ENCODE results near the gene HMCN2.

HMCN2 gene

GRCh38 chr9:130462685-130463540 is 197.4 kb downstream of the HMCN2 start:
- H3K4me3 ChIP-seq (ENCODE audit: low read depth, low read length) = no peak overlapping the region
- no peak for DNase-seq (ENCODE audit: low read depth)
- no peak for TF ChIP-seq CTCF (IDR thresholded peaks at IDR 0.05; ENCODE audit: insufficient read depth, low read depth, low read length, missing control alignments)

- no peak overlapping the region for H3K4me3 ChIP-seq (ENCODE audit: low read depth, low read length)
- no peak for TF ChIP-seq CTCF (IDR thresholded peaks at IDR 0.05; ENCODE audit: insufficient read depth, low read depth, low read length, missing control alignments)
- DNase-seq (ENCODE audit: low read depth) = no peak
These were observed 198.5 kb downstream of the HMCN2 start for GRCh38 chr9:130463763-130464745.

DNA sequence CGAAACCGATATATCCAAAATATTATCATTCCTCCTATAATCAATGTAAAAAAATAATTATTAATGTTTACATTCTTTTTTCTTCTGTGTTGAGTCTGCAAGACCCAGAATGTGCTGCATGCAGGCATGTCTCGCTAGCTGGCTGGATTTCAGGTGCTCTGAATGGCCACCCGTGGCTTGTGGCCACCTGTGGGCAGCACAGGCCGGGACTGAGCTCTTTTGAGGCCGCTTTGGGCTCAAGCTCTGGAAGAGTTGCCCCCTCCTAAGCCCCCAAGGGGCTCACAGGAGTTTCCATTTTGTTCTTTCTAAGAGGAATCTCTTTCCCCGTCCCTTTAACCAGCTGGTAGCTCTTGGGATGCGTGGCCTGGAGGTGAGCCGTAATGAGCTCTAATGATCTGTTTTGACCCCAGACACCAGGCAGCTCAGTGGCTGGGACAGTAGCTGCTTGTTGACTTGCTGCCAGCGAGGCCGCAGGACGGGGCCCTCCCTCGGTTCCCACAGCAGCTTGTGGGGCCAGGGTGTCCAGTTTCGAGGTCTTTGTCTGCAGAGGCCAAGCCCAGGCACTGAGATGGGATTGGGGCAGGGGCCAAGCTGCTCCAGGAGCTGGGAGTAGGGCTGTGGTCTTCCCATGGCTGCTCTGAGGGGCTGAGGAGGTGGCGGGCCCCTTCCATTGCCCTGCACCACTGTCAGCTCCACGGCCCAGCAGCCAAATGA is 200.0 kb downstream of the HMCN2 start:
- no peak for TF ChIP-seq CTCF (IDR thresholded peaks at IDR 0.05; ENCODE audit: insufficient read depth, low read depth, low read length, missing control alignments)
- no peak for DNase-seq (ENCODE audit: low read depth)
- no peak overlapping the region for H3K4me3 ChIP-seq (ENCODE audit: low read depth, low read length)

- no peak overlapping the region for H3K4me3 ChIP-seq (ENCODE audit: low read depth, low read length)
- no peak for DNase-seq (ENCODE audit: low read depth)
- TF ChIP-seq CTCF (IDR thresholded peaks at IDR 0.05; ENCODE audit: insufficient read depth, low read depth, low read length, missing control alignments) = no peak
These were observed 201.1 kb downstream of the HMCN2 start for GRCh38 chr9:130466537-130467217.

DNA sequence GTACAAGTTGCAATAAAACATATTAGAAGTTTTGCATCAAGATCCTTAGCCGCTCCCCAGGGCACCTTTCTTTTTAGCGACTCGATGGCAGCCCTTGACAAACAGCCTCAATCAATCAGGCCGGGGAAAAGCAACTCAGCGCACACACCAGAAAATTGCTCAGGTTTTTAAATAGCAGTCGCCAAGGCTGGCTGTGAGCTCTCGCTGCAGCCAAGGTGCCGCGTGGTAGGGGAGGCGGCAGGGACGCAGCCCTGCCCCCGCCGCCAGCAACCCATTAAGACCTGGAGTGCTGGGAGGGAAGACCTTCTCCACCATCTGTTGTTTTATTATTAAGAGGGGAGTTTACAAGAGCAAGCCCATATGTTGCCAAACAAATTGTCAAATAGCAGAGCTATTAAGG is 201.8 kb downstream of the HMCN2 start:
- TF ChIP-seq CTCF (IDR thresholded peaks at IDR 0.05; ENCODE audit: insufficient read depth, low read depth, low read length, missing control alignments) = no peak
- no peak for DNase-seq (ENCODE audit: low read depth)
- no peak overlapping the region for H3K4me3 ChIP-seq (ENCODE audit: low read depth, low read length)

DNA sequence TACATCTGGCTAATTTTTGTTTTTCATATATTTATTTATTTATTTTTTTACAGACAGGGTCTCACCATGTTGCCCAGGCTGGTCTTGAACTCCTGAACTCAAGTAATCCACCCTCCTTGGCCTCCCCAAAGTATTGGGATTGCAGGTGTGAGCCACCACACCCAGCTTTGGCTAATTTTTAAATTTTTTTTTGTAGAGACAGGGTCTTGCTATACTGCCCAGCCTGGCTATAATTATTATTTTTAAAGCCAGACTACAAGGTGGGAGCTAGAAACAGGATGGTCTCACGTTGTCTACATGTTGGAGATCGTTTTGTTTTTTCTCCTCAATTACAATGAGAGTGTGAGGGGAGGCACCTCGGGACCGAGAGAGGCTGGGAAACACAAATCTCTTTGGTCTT is 203.0 kb downstream of the HMCN2 start:
- H3K4me3 ChIP-seq (ENCODE audit: low read depth, low read length) = no peak overlapping the region
- TF ChIP-seq CTCF (IDR thresholded peaks at IDR 0.05; ENCODE audit: insufficient read depth, low read depth, low read length, missing control alignments) = no peak
- no peak for DNase-seq (ENCODE audit: low read depth)

Measured in GM12865 (cell line).